Left lung (tissue), 10 donors: ENCODE measurements around the gene SUMO4. TPM values are rescaled to one million over a fixed set of nuclear protein-coding genes. Genes with fewer than 3 reads are reported as not detected.
A peak's percentile ranks its signal among the peaks of the same experiment; 100 is the strongest.

Source experiments
- ATAC-seq: fragments of 200-7000 bp; cut with Tn5 transposase; one replicate; pipeline ENCODE4 v1.9.1; 2020; ENCODE audit warnings: moderate library complexity
- DNase-seq, 4 donors: peaks; one replicate each; pipeline ENCODE4 v3.0.0-alpha.2; 2013 to 2020
- H3K27ac ChIP-seq, 2 donors: fragments of 200-600 bp; sonication (generic) in 1 of 2; one replicate each; pipeline versions ENCODE4 v1.5.0 to v1.8.0; 2020 to 2021
- H3K27me3 ChIP-seq, 2 donors: fragments of 200-600 bp; sonication (generic) in 1 of 2; one replicate each; pipeline versions ENCODE4 v1.5.0 to v1.8.0; 2020 to 2021
- H3K36me3 ChIP-seq, 2 donors: fragments of 200-600 bp; sonication (generic) in 1 of 2; one replicate each; pipeline versions ENCODE4 v1.5.0 to v1.8.0; 2020 to 2021
- H3K4me1 ChIP-seq, 2 donors: fragments of 200-600 bp; one replicate each; pipeline ENCODE4 v1.8.0; 2021
- H3K4me3 ChIP-seq, 2 donors: fragments of 200-600 bp; sonication (generic) in 1 of 2; one replicate each; pipeline versions ENCODE4 v1.5.0 to v1.8.0; 2020 to 2021; ENCODE audit warnings: mild to moderate bottlenecking in 1 of 2
- H3K9me3 ChIP-seq, 2 donors: fragments of 200-600 bp; sonication (generic) in 1 of 2; one replicate each; pipeline versions ENCODE4 v1.5.0 to v1.8.0; 2020 to 2021
- intact Hi-C, 2 donors: fragments of 100-400 bp; cut with DNase I; formaldehyde crosslinking; loops; one replicate each; pipeline versions ENCODE4 v1.11.2 to v1.14.2; 2022
- polyA plus RNA-seq, 6 donors: library from polyadenylated mRNA; unstranded; fragments of 120-200 nt; gene quantifications; one replicate each; pipeline ENCODE4 v1.2.1, GENCODE V29; 2013; ENCODE audit not compliant: insufficient read length in 6 of 6
- total RNA-seq, 2 donors: library from RNA; stranded (reverse); fragmentation: NEBNext Ultra II Directional; extraction: Animal tissue kit (Norgen Biotek cat#: 25700); gene quantifications; one replicate each; pipeline ENCODE4 v1.2.1, GENCODE V29; 2021
- TF ChIP-seq, protein P1 (sequence below), 2 donors: fragments of 200-600 bp; sonication (generic) in 1 of 2; IDR thresholded peaks; one replicate each; pipeline versions ENCODE4 v1.5.0 to v1.8.0; 2021; ENCODE audit warnings: antibody characterized with exemption in 2 of 2
- donor health status: DM: no; HTN: yes; CAD: no.
- donor health status: DM: no; HTN: no; CAD: no.

The SUMO4 gene
- total and polyA plus RNA-seq, 8 donors: 1.0 to 2.7 (median 1.9) TPM

DNA sequence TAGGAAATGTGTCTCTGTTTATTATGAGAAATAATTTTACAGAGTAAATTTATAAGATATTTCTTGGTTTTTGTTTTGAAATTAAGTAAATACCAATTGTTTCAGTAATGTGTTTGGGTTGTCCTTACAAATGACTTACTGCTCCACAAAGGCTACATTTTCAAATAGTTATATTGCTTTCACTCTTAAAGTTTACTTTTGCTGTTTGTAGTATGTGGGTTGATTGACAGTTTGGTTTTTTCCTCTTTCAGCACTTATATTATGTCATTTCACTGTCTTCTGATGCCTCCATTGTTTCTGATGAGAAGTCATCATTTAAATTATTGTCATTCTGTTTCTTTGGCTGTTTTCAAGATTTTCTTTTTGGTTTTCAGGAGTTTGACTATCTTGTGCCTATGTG, 34.9 kb upstream of the SUMO4 start:
- TF ChIP-seq, protein P1, sequence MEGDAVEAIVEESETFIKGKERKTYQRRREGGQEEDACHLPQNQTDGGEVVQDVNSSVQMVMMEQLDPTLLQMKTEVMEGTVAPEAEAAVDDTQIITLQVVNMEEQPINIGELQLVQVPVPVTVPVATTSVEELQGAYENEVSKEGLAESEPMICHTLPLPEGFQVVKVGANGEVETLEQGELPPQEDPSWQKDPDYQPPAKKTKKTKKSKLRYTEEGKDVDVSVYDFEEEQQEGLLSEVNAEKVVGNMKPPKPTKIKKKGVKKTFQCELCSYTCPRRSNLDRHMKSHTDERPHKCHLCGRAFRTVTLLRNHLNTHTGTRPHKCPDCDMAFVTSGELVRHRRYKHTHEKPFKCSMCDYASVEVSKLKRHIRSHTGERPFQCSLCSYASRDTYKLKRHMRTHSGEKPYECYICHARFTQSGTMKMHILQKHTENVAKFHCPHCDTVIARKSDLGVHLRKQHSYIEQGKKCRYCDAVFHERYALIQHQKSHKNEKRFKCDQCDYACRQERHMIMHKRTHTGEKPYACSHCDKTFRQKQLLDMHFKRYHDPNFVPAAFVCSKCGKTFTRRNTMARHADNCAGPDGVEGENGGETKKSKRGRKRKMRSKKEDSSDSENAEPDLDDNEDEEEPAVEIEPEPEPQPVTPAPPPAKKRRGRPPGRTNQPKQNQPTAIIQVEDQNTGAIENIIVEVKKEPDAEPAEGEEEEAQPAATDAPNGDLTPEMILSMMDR (IDR thresholded peaks at IDR 0.05): no peak
- no peaks in the 10 kb centered on the region for H3K9me3 ChIP-seq
- no peak for ATAC-seq
- intact Hi-C loops: no loop called here
- no peaks in the 10 kb centered on the region for H3K27me3 ChIP-seq
- H3K36me3 ChIP-seq: no peaks in the 10 kb centered on the region
- no peak overlapping the region for H3K4me3 ChIP-seq
- peaks cover 0 to 24% of the 10 kb centered on the region in 2 donors for H3K4me1 ChIP-seq
- no peak for DNase-seq
- no peak overlapping the region for H3K27ac ChIP-seq

DNA sequence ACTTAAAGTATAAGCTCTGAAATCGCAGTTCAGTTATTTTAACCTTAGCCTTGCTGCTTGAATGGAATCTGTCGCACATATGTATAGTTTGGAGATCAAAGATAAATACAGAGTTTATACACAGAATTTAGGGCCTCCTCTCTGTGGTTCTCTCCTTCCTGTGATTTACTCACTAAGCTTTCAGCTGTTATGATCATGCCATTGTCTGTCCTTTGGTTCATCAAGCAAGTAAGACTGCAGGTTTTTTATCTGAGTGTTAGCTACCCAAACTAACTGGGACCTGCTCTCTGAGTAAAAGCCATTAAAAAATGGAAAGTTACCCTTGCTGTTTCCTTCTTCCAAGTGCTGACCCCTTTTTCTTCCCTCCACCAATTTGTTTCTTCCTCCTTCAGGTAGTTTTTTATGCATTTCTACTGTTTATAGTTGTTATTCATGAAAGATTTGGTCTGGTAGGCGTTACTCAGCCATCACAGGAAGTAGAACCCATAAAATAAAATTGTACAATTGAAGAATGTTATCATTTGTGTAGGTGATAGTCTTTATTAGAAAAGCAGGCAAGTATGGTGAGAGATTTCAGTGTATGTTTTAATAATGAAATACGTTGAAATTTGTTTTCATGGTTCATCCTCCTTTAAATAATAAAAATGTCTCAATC, 33.7 kb upstream of the SUMO4 start:
- intact Hi-C loops: no loop called here
- Histone ChIP-seq H3K9me3 (no peaks in the 10 kb centered on the region), H3K36me3 (no peaks in the 10 kb centered on the region), H3K27ac (no peak overlapping the region), H3K4me3 (no peak overlapping the region), H3K4me1 (peaks cover 0 to 27% of the 10 kb centered on the region in 2 donors), H3K27me3 (no peaks in the 10 kb centered on the region)
- ATAC-seq (no peak), DNase-seq (no peak)
- TF ChIP-seq, protein P1 (IDR thresholded peaks at IDR 0.05): no peak

DNA sequence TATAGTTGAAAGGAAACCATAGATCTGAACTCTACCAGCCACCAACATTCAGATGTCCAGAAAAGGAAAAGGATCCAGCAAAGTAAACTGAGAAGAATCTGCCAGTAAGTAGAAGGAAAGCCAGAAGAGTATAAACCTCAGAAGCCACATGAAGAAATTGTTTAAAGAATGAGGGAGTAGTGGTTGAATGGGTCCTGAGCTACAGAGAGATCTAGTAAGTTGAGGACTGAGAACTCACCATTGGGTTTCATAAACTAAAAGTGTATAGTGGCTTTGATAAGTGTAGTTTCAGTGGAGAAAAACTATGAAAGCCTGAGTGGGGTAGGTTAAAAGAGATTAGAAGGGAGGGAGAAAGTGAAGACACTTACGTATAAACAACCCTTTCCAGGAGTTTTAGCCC, 32.0 kb upstream of the SUMO4 start:
- no peaks in the 10 kb centered on the region for H3K36me3 ChIP-seq
- no peaks in the 10 kb centered on the region for H3K9me3 ChIP-seq
- peaks cover 0 to 38% of the 10 kb centered on the region in 2 donors for H3K4me1 ChIP-seq
- intact Hi-C loops: no loop called here
- H3K4me3 ChIP-seq: no peak overlapping the region
- H3K27me3 ChIP-seq: no peaks in the 10 kb centered on the region
- TF ChIP-seq, protein P1 (IDR thresholded peaks at IDR 0.05): no peak
- ATAC-seq: no peak
- no peak for DNase-seq
- H3K27ac ChIP-seq: no peak overlapping the region

DNA sequence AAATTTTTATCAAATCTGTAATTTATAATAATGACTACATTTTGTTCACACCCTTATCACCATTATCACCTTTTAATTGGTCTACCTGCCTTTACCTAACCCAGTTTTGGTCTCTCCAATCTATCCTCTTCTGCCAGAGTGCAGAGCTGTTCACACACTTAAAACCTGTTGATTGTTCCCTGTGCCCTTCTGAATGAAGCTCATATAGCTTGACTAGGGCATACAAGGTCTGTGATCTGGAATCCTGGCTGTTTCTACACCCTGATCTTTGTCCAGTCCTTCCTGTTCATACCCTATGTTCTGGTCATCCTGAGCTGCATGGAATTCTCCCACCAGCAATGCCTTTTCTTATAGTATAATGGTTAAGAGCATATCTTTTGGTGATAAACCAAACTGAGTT, 28.9 kb upstream of the SUMO4 start:
- no peak overlapping the region for H3K4me3 ChIP-seq
- H3K9me3 ChIP-seq: no peaks in the 10 kb centered on the region
- TF ChIP-seq, protein P1 (IDR thresholded peaks at IDR 0.05): no peak
- ATAC-seq (peak; percentile 17), DNase-seq (no peak)
- H3K4me1 ChIP-seq: peaks cover 0 to 24% of the 10 kb centered on the region in 2 donors
- H3K27me3 ChIP-seq: no peaks in the 10 kb centered on the region
- H3K27ac ChIP-seq: no peak overlapping the region
- H3K36me3 ChIP-seq: peaks cover 0 to 7% of the 10 kb centered on the region in 2 donors
- intact Hi-C loops: loop anchor here in 1 of 2 donors (10.0 kb wide), 1 partner anchor 56 kb away; the partner anchor contains the start of gene TAB2

DNA sequence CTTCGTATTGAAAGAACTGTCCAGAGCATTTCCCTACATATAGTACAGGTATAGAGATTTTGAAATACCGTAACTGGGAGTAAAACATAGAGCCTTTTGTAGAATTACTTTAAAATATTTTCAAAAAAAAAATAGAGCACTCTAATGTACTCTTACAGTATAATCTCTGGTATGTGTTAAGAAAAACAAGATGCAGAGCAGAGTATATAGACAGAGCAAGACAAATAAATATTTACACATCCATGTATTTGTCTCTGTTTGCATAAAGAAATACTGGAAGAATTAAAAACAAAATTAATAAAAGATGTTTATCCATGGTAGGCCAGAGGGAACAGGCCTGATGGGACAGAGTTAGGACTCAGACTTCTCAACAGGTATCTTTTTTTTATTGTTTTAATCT, 28.0 kb upstream of the SUMO4 start:
- intact Hi-C loops: loop anchor here in 1 of 2 donors (10.0 kb wide), 1 partner anchor 57 kb away; the partner anchor contains the start of gene TAB2
- Histone ChIP-seq H3K9me3 (no peaks in the 10 kb centered on the region), H3K4me1 (peaks cover 0 to 24% of the 10 kb centered on the region in 2 donors), H3K4me3 (no peak overlapping the region), H3K27me3 (no peaks in the 10 kb centered on the region), H3K36me3 (peaks cover 0 to 7% of the 10 kb centered on the region in 2 donors), H3K27ac (no peak overlapping the region)
- no peak for DNase-seq
- no peak for ATAC-seq
- TF ChIP-seq, protein P1 (IDR thresholded peaks at IDR 0.05): no peak
